A549 (cell line): ENCODE measurements around the gene PHF21A. TPM values are rescaled to one million over a fixed set of nuclear protein-coding genes. Genes with fewer than 3 reads are reported as not detected.
A peak's percentile ranks its signal among the peaks of the same experiment; 100 is the strongest.

Experiments
- ATAC-seq, 2 experiments: fragments of 200-7000 bp in 1 of 2; fragments of >200 bp in 1 of 2; cut with Nextera tagmentation in 1 of 2; cut with Tn5 transposase in 1 of 2; 3 replicates each; pipeline versions ENCODE4 v1.8.0 to v1.9.1; 2018 to 2020; ENCODE audit warnings: mild to moderate bottlenecking in 1 of 2, moderate library complexity in 1 of 2
- CTCF ChIA-PET: fragments of 300-600 bp; sonication (Branson Sonifier 250); formaldehyde crosslinking; extraction: SDS; loops from one replicate; lab custom pipeline; 2021; ENCODE audit warnings: antibody characterized with exemption, inconsistent platforms; lab: Yijun Ruan, JAX
- POLR2A ChIA-PET: fragments of 350-600 bp; formaldehyde crosslinking; extraction: SDS; loops from one replicate; lab custom pipeline; 2021; ENCODE audit warnings: antibody characterized with exemption, inconsistent platforms; lab: Yijun Ruan, JAX
- DNase-seq, 2 experiments: peaks; one replicate each; pipeline versions ENCODE4 v3.0.0 to v3.0.0-alpha.2; 2011 to 2016; ENCODE audit warnings: low read depth in 1 of 2, low spot score in 1 of 2
- FAIRE-seq: peaks from 2 replicates; lab custom pipeline; 2011; peaks lifted over from hg19 to GRCh38; lab: Jason Lieb, UNC
- H3K27ac ChIP-seq, 2 experiments: fragments of >200 bp; sonication (Bioruptor Twin); formaldehyde crosslinking; 3 replicates each; pipeline ENCODE4 v1.5.1; 2016 to 2017
- H3K4me1 ChIP-seq: fragments of >200 bp; sonication (Bioruptor Twin); formaldehyde crosslinking; 3 replicates; pipeline ENCODE4 v1.6.1; 2016
- H3K4me2 ChIP-seq: fragments of >200 bp; sonication (Bioruptor Twin); formaldehyde crosslinking; 3 replicates; pipeline ENCODE4 v1.6.1; 2016
- H3K4me3 ChIP-seq: fragments of >200 bp; sonication (Bioruptor Twin); formaldehyde crosslinking; 3 replicates; pipeline ENCODE4 v1.5.1; 2016
- H3K9me3 ChIP-seq: fragments of >200 bp; sonication (Bioruptor Twin); formaldehyde crosslinking; 3 replicates; pipeline ENCODE4 v1.6.1; 2016
- BHLHE40 ChIP-seq: IDR thresholded peaks from 2 replicates; pipeline ENCODE4 v1.6.1; 2012; ENCODE audit warnings: low read depth, low read length, inconsistent platforms
- CBX8 ChIP-seq: fragments of 200-600 bp; sonication (generic); IDR thresholded peaks from 2 replicates; pipeline ENCODE4 v1.6.1; 2016
- CEBPB ChIP-seq, 2 experiments: fragments of >200 bp in 1 of 2; sonication (Bioruptor Twin) in 1 of 2; formaldehyde crosslinking in 1 of 2; IDR thresholded peaks; 2 replicates each; pipeline ENCODE4 v1.6.1; 2012 to 2016
- CHD4 ChIP-seq: fragments of 200-600 bp; sonication (generic); IDR thresholded peaks from 2 replicates; pipeline ENCODE4 v1.6.1; 2016; ENCODE audit warnings: antibody characterized with exemption, mild to moderate bottlenecking, borderline replicate concordance
- EHMT2 ChIP-seq: fragments of 200-600 bp; sonication (generic); IDR thresholded peaks from 2 replicates; pipeline ENCODE4 v1.6.1; 2016; ENCODE audit warnings: antibody characterized with exemption, low read depth, mild to moderate bottlenecking, moderate library complexity
- FOSL2 ChIP-seq, 2 experiments: fragments of 450-650 bp in 1 of 2; fragments of >200 bp in 1 of 2; sonication (Bioruptor Twin) in 1 of 2; formaldehyde crosslinking; IDR thresholded peaks; 2 replicates each; pipeline versions ENCODE4 v1.5.0 to v1.6.1; 2016 to 2020; ENCODE audit warnings: mild to moderate bottlenecking in 1 of 2, moderate library complexity in 1 of 2
- FOXS1 ChIP-seq: fragments of 250-450 bp; sonication (Bioruptor Pico); IDR thresholded peaks from 2 replicates; pipeline ENCODE4 v1.5.0; 2020; ENCODE audit warnings: mild to moderate bottlenecking, moderate library complexity
- HOXA7 ChIP-seq: fragments of 250-450 bp; sonication (Bioruptor Pico); IDR thresholded peaks from 2 replicates; pipeline ENCODE4 v1.5.0; 2020; ENCODE audit warnings: mild to moderate bottlenecking, moderate library complexity
- JUN ChIP-seq, 2 experiments: fragments of >200 bp; sonication (Bioruptor Twin); formaldehyde crosslinking; IDR thresholded peaks; 2 replicates in 1 of 2; 3 replicates in 1 of 2; pipeline ENCODE4 v1.6.1; 2016 to 2017
- KDM5A ChIP-seq: fragments of 200-600 bp; sonication (generic); IDR thresholded peaks from 2 replicates; pipeline ENCODE4 v1.6.1; 2016; ENCODE audit warnings: antibody characterized with exemption, mild to moderate bottlenecking
- MAFK ChIP-seq: fragments of 450-650 bp; IDR thresholded peaks from 2 replicates; pipeline ENCODE4 v1.6.1; 2014; ENCODE audit not compliant: partially characterized antibody
- PHF8 ChIP-seq: fragments of 200-600 bp; sonication (generic); IDR thresholded peaks from 2 replicates; pipeline ENCODE4 v1.6.1; 2016; ENCODE audit warnings: low read depth, mild to moderate bottlenecking, antibody characterized with exemption, moderate library complexity, borderline replicate concordance
- POLR2A ChIP-seq: IDR thresholded peaks from 2 replicates; pipeline ENCODE4 v1.6.1; 2012; ENCODE audit warnings: mild to moderate bottlenecking, low read length
- POLR2AphosphoS2 ChIP-seq: conservative IDR thresholded peaks from 2 replicates; pipeline ENCODE4 v1.6.1; 2012; ENCODE audit warnings: low read length, improper control_type of control experiment, inconsistent platforms
- RAD21 ChIP-seq, 2 experiments: fragments of >200 bp in 1 of 2; sonication (Bioruptor Twin) in 1 of 2; formaldehyde crosslinking in 1 of 2; IDR thresholded peaks in 1 of 2; conservative IDR thresholded peaks in 1 of 2; 2 replicates in 1 of 2; 3 replicates in 1 of 2; pipeline ENCODE4 v1.6.1; 2012 to 2018; ENCODE audit warnings: inconsistent platforms in 1 of 2
- REST ChIP-seq: fragments of 200-600 bp; sonication (generic); IDR thresholded peaks from 2 replicates; pipeline ENCODE4 v1.6.1; 2016; ENCODE audit warnings: antibody characterized with exemption, mild to moderate bottlenecking, moderate library complexity
- TFCP2L1 ChIP-seq: fragments of 250-450 bp; sonication (Bioruptor Pico); IDR thresholded peaks from 2 replicates; pipeline ENCODE4 v1.5.0; 2021; ENCODE audit warnings: mild to moderate bottlenecking
- ZNF302 ChIP-seq: fragments of 250-450 bp; sonication (Bioruptor Pico); IDR thresholded peaks from 2 replicates; pipeline ENCODE4 v1.9.0; 2021; ENCODE audit warnings: inconsistent platforms, mild to moderate bottlenecking, moderate library complexity
- whole genome bisulfite sequencing: methylation state at CpG from one replicate; pipeline ENCODE4 v1.1.6; 2017; ENCODE audit errors: missing lambda C conversion rate; 5-methylcytosine and 5-hydroxymethylcytosine counted together
- polyA plus RNA-seq, 4 experiments: library from polyadenylated mRNA; depleted of rRNA in 3 of 4; stranded (reverse); fragments of >200 nt; fragmentation: RNase III in 1 of 4; extraction: RNeasy Plus Mini Kit Qiagen cat#74134 plus additional on column Dnase treatment in 1 of 4; gene quantifications; 2 replicates in 3 of 4; 3 replicates in 1 of 4; pipeline ENCODE4 v1.2.3, GENCODE V29; 2011 to 2017
- TF ChIP-seq, protein P1 (sequence below): IDR thresholded peaks from 2 replicates; pipeline ENCODE4 v1.6.1; 2012
- TF ChIP-seq, protein P2 (sequence below): fragments of >200 bp; sonication (Bioruptor Twin); formaldehyde crosslinking; IDR thresholded peaks from 2 replicates; pipeline ENCODE4 v1.6.1; 2016

Gene PHF21A
- polyA plus RNA-seq, 2 of the 4 experiments (the other 2 are of a cell fraction), result 20.0 to 31.9 TPM

DNA sequence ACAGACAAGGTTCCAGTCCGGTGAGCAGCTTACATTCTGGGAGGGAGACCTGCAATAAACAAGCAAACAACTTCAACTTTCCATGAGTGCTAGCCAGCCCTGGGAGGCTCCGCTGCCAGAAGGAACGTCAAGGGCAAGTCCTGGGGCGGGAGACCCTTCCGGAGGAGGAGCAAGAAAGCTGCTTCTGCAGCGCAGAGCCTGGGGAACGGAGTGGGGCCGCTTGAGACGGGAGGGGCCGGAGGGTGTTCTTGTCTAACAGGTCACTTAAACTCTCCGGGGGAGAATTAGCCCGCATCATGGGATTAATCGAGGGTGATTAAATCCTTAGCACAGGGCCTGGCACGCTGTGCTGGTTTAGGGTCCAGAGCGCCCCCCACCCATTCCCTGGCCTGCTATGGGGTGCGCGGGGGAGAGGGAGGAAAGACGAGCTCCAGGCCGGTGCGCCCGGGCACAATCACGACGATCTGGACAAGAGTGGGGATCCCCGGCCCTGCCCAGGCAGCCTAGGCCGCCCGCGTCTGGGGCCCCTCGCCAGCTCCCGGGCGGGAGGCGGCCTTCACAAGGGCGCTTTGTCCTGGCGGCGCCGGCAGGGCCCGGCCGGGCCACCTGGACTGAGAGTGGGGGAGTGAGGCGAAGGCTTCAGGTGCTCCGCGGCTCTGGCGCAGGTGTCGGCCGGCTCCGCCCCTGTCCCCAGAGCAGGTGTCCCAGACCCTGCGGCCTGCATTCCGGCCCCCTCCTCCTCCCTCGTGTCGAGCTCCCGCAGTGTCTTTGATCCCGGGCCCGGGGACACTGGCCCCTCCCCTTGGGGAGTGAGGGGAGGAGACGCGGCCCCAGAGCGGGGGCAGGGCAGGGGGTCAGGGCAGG is 199.5 kb downstream of the PHF21A start:
- ChIA-PET POLR2A (interaction anchor here (0.6 kb wide), 1 partner anchor 16 kb away, joined by 3 read pairs; no protein-coding TSS in a partner anchor), CTCF (interaction anchor here (0.6 to 1.9 kb wide), 5 partner anchors 9 to 1154 kb away, joined by 3 to 9 read pairs (median 3); no protein-coding TSS in a partner anchor)
- H3K4me1 ChIP-seq, result peaks cover 6% of the 10 kb centered on the region; the same call in 2 of the 3 replicates
- H3K4me2 ChIP-seq, result peak overlapping the region; percentile 91
- H3K9me3 ChIP-seq, result no peaks in the 10 kb centered on the region
- 73% methylated on average over 28 of the region's 54 CpGs for WGBS
- FAIRE-seq (no peak), DNase-seq (no peak), ATAC-seq (no peak)
- peak overlapping the region; percentile 58 to 80; a peak in 5 of 6 replicates for H3K27ac ChIP-seq
- H3K4me3 ChIP-seq, result peak overlapping the region; percentile 55
- TF ChIP-seq BHLHE40, result no peak
- no peak for TF ChIP-seq RAD21 (conservative IDR thresholded peaks at IDR 0.05 in 1 of 2, IDR thresholded peaks at IDR 0.05 in 1 of 2)
- TF ChIP-seq MAFK, result no peak
- TF ChIP-seq EHMT2, result no peak
- TF ChIP-seq PHF8, result no peak
- TF ChIP-seq, protein P1, sequence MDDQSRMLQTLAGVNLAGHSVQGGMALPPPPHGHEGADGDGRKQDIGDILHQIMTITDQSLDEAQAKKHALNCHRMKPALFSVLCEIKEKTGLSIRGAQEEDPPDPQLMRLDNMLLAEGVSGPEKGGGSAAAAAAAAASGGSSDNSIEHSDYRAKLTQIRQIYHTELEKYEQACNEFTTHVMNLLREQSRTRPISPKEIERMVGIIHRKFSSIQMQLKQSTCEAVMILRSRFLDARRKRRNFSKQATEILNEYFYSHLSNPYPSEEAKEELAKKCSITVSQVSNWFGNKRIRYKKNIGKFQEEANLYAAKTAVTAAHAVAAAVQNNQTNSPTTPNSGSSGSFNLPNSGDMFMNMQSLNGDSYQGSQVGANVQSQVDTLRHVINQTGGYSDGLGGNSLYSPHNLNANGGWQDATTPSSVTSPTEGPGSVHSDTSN, result no peak
- TF ChIP-seq REST, result no peak
- no peak for TF ChIP-seq POLR2AphosphoS2
- no peak for TF ChIP-seq CHD4
- no peak for TF ChIP-seq FOSL2 (IDR thresholded peaks at IDR 0.05)
- no peak for TF ChIP-seq FOSL2 (CRISPR knock-in tag; IDR thresholded peaks at IDR 0.05)
- no peak for TF ChIP-seq POLR2A
- no peak for TF ChIP-seq FOXS1 (CRISPR knock-in tag)
- TF ChIP-seq JUN (IDR thresholded peaks at IDR 0.05), result no peak
- TF ChIP-seq CBX8, result no peak
- no peak for TF ChIP-seq TFCP2L1 (CRISPR knock-in tag)
- TF ChIP-seq HOXA7, result no peak
- no peak for TF ChIP-seq CEBPB (IDR thresholded peaks at IDR 0.05)
- TF ChIP-seq, all 56 proteins: peak for 0

DNA sequence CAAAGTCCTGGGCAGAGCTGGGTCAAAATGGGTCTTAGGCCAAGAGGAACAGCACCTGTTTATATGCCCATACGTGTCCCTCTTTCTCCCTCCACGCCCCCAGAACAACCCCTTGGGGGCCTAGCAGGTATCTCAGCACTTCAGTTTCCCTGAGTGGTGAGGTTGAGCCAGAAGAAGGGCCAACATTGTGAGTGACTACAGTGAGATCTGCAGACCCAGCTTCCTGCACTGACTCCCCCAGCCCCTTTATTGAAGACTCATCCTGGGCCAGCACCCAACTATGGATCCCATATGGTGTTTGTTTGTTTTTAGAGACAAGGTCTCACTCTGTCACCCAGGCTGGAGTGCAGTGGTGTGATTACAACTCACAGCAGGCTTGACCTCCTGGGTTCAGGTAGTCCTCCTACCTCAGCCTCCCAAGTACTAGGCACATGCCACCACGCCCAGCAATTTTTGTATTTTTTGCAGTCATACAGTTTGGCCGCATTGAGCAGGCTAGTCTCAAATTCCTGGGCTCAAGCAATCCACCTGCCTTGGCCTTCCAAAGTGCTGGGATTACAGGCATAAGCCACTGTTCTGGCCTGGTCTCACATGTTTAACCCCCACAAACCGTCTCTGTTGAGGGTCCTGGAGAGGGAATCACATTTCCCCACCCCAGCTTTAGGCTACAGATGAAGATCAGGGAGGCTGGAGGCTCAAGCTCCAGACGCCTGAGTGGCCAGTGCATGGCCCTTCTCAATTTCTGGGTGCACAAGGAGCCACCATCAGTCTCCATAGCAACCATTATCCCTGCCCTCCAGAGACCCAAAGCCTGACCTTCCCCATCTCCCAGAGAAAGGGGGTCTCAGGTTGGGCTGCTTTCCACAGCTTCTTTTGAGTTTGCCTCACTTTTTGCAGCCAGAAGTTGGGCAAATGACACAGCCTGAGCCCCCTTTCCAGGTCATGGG is 200.4 kb downstream of the PHF21A start:
- ATAC-seq (no peak), FAIRE-seq (no peak), DNase-seq (no peak)
- no peak overlapping the region for H3K4me3 ChIP-seq
- TF ChIP-seq, protein P2, sequence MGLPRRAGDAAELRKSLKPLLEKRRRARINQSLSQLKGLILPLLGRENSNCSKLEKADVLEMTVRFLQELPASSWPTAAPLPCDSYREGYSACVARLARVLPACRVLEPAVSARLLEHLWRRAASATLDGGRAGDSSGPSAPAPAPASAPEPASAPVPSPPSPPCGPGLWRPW, result no peak
- no peak for TF ChIP-seq KDM5A
- TF ChIP-seq ZNF302 (CRISPR knock-in tag), result no peak
- TF ChIP-seq, protein P1, result no peak
- POLR2A ChIA-PET, result interaction anchor here (0.6 kb wide), 1 partner anchor 15 kb away, joined by 3 read pairs; no protein-coding TSS in a partner anchor
- no peak overlapping the region for H3K4me2 ChIP-seq
- no peaks in the 10 kb centered on the region for H3K9me3 ChIP-seq
- 83% methylated on average over 5 of the region's 6 CpGs for whole genome bisulfite sequencing
- CTCF ChIA-PET, result interaction anchor here (0.6 to 3.6 kb wide), 4 partner anchors 44 to 1413 kb away, joined by 3 to 12 read pairs (median 6); no protein-coding TSS in a partner anchor
- peaks cover 13% of the 10 kb centered on the region; the same call in 2 of the 3 replicates for H3K4me1 ChIP-seq
- no peak overlapping the region for H3K27ac ChIP-seq
